IPS-15b (cell line): ENCODE measurements around the gene NXPE1.

Source experiments
- H3K27me3 ChIP-seq: one replicate; pipeline ENCODE4 v1.6.1; 2013; ENCODE audit warnings: low read length; ENCODE audit not compliant: control insufficient read depth, insufficient read depth
- H3K36me3 ChIP-seq: one replicate; pipeline ENCODE4 v1.6.1; 2013; ENCODE audit warnings: low read length; ENCODE audit not compliant: control insufficient read depth, insufficient read depth
- H3K4me1 ChIP-seq: one replicate; pipeline ENCODE4 v1.6.1; 2013; ENCODE audit warnings: mild to moderate bottlenecking, low read length; ENCODE audit not compliant: control insufficient read depth, insufficient read depth
- H3K4me3 ChIP-seq: one replicate; pipeline ENCODE4 v1.5.1; 2013; ENCODE audit warnings: low read depth, low read length
- H3K9ac ChIP-seq: one replicate; pipeline ENCODE4 v1.6.1; 2013; ENCODE audit warnings: low read depth, mild to moderate bottlenecking, low read length
- H3K9me3 ChIP-seq: one replicate; pipeline ENCODE4 v1.6.1; 2013; ENCODE audit warnings: mild to moderate bottlenecking, low read length; ENCODE audit not compliant: control insufficient read depth, insufficient read depth

The NXPE1 gene

GRCh38 chr11:114596175-114596919, 36.7 kb upstream of the NXPE1 start:
- H3K4me3 ChIP-seq = no peak overlapping the region
- no peaks in the 10 kb centered on the region for H3K9me3 ChIP-seq
- H3K9ac ChIP-seq = no peak overlapping the region
- H3K4me1 ChIP-seq = no peaks in the 10 kb centered on the region
- no peaks in the 10 kb centered on the region for H3K27me3 ChIP-seq
- no peaks in the 10 kb centered on the region for H3K36me3 ChIP-seq

- no peaks in the 10 kb centered on the region for H3K4me1 ChIP-seq
- H3K4me3 ChIP-seq = no peak within 1 kb of the TSS
- no peaks in the 10 kb centered on the region for H3K27me3 ChIP-seq
- H3K9me3 ChIP-seq = no peaks in the 10 kb centered on the region
- no peak within 1 kb of the TSS for H3K9ac ChIP-seq
- no peaks in the 10 kb centered on the region for H3K36me3 ChIP-seq
Observed at GRCh38 chr11:114595571-114595970, 35.9 kb upstream of the NXPE1 start, which contains the start of gene NXPE4. TSS of gene NXPE4 (minus strand) at chr11:114595786. CDS start at chr11:114594759, 1,027 bp downstream.

GRCh38 chr11:114594703-114595102, 35.0 kb upstream of the NXPE1 start:
- H3K27me3 ChIP-seq = no peaks in the 10 kb centered on the region
- no peak overlapping the region for H3K4me3 ChIP-seq
- no peak overlapping the region for H3K9ac ChIP-seq
- H3K36me3 ChIP-seq = no peaks in the 10 kb centered on the region
- H3K9me3 ChIP-seq = no peaks in the 10 kb centered on the region
- no peaks in the 10 kb centered on the region for H3K4me1 ChIP-seq

DNA sequence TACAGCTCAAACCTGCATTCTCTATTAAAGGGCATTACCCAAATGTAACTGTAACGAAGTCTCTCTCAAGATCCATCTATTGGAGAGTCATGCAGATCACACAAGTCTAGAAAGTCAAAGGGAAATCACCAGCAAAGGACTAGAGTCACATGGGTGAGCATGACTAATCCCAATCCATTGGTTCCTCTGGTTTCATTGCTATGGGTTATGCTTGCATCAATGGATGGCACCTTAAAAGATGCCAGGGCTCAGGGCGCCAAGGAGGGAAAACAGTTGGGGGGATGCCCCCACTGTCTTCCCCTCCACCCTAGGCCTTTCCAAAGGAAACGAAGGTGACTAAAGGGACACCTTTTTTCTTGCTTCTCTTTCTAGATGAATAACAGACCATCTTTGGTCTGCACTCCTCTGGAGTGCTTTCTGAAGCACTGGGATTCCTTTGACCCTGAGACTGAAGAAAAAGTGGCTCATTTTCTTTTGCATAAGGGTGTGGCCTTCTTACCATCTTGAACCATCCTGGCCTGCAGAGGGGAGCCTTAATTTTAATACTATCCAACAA, 27.8 kb upstream of the NXPE1 start:
- H3K4me1 ChIP-seq = no peaks in the 10 kb centered on the region
- no peaks in the 10 kb centered on the region for H3K36me3 ChIP-seq
- H3K27me3 ChIP-seq = no peaks in the 10 kb centered on the region
- H3K9ac ChIP-seq = no peak overlapping the region
- no peak overlapping the region for H3K4me3 ChIP-seq
- peaks cover 12% of the 10 kb centered on the region for H3K9me3 ChIP-seq

DNA sequence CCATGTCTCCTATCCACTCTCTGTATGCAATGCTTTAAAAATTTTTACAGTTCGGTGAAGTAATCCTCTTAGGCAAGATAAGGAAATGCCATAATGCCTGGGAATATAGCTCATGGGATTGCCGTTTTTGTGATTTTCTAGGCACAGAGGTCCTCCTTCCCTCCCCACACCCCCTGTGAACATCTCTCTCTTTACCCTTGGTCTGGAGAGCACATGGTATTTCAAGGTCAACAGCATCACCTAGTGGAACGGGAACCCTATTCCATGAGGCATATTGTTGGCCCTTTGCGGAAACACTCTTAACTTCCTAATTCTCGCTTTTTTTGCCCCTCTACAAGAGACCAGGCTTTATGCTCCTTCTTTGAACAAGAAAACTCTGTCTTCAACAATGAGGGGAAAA, 27.1 kb upstream of the NXPE1 start:
- Histone ChIP-seq H3K9me3 (peaks cover 12% of the 10 kb centered on the region), H3K9ac (no peak overlapping the region), H3K36me3 (no peaks in the 10 kb centered on the region), H3K4me3 (no peak overlapping the region), H3K4me1 (no peaks in the 10 kb centered on the region), H3K27me3 (no peaks in the 10 kb centered on the region)

- Histone ChIP-seq H3K36me3 (no peaks in the 10 kb centered on the region), H3K4me3 (no peak overlapping the region), H3K9ac (no peak overlapping the region), H3K27me3 (no peaks in the 10 kb centered on the region), H3K4me1 (peaks cover 3% of the 10 kb centered on the region), H3K9me3 (no peaks in the 10 kb centered on the region)
Observed at GRCh38 chr11:114571712-114572111, 12.0 kb upstream of the NXPE1 start.

GRCh38 chr11:114569801-114570200, 10.1 kb upstream of the NXPE1 start:
- Histone ChIP-seq H3K36me3 (no peaks in the 10 kb centered on the region), H3K4me3 (no peak overlapping the region), H3K27me3 (no peaks in the 10 kb centered on the region), H3K9me3 (no peaks in the 10 kb centered on the region), H3K9ac (no peak overlapping the region), H3K4me1 (peaks cover 12% of the 10 kb centered on the region)

DNA sequence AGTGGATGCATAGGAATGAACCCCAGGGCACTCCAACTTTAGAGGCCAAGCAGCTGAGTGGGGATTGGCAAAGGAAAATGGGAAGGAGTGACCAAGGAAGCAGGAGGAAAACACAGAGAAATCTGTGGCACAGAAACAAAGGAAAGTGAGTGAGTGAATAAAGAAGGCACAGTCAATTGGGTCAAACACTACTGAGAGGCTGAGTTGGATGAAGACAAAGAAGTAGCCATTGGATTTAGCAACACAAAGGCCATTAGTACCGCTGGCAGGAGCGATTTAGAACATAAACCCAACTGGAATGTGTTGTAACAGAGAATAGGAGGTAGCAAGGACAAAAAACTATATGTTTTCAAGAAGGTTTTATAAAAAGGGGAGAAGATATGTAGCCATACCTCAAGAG, 6.6 kb upstream of the NXPE1 start:
- Histone ChIP-seq H3K4me1 (peaks cover 12% of the 10 kb centered on the region), H3K27me3 (no peaks in the 10 kb centered on the region), H3K36me3 (no peaks in the 10 kb centered on the region), H3K9me3 (no peaks in the 10 kb centered on the region), H3K4me3 (no peak overlapping the region), H3K9ac (no peak overlapping the region)

- H3K9ac ChIP-seq = no peak overlapping the region
- H3K36me3 ChIP-seq = no peaks in the 10 kb centered on the region
Observed at GRCh38 chr11:114564831-114565230, 5.2 kb upstream of the NXPE1 start.

DNA sequence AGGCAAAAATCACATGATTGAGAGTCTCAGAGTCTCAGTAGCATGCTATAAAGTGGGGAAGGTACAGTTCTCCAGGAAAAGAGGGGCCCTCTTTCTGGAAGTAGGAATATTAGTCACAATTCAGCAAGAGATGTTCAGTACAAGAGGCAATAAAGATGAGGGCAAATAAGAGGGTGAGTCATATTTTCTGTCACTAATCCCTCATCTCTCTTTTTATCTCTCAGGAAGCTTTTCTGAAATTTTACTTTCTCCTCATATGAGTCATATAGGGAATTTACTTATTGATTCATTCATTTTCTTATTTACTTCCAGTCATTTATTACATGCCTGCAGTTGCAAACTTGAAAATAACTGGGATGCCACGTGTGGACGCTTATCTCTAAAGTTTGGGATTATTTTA, 3.4 kb upstream of the NXPE1 start:
- no peak overlapping the region for H3K4me3 ChIP-seq
- H3K9ac ChIP-seq = no peak overlapping the region
- no peaks in the 10 kb centered on the region for H3K36me3 ChIP-seq
- no peaks in the 10 kb centered on the region for H3K9me3 ChIP-seq
- H3K4me1 ChIP-seq = peaks cover 14% of the 10 kb centered on the region
- no peaks in the 10 kb centered on the region for H3K27me3 ChIP-seq

More at GRCh38 chr11:114564831-114565230, 5.2 kb upstream of the NXPE1 start:
- H3K4me3 ChIP-seq = no peak overlapping the region
- H3K27me3 ChIP-seq = no peaks in the 10 kb centered on the region
- peaks cover 12% of the 10 kb centered on the region for H3K4me1 ChIP-seq
- H3K9me3 ChIP-seq = no peaks in the 10 kb centered on the region

DNA sequence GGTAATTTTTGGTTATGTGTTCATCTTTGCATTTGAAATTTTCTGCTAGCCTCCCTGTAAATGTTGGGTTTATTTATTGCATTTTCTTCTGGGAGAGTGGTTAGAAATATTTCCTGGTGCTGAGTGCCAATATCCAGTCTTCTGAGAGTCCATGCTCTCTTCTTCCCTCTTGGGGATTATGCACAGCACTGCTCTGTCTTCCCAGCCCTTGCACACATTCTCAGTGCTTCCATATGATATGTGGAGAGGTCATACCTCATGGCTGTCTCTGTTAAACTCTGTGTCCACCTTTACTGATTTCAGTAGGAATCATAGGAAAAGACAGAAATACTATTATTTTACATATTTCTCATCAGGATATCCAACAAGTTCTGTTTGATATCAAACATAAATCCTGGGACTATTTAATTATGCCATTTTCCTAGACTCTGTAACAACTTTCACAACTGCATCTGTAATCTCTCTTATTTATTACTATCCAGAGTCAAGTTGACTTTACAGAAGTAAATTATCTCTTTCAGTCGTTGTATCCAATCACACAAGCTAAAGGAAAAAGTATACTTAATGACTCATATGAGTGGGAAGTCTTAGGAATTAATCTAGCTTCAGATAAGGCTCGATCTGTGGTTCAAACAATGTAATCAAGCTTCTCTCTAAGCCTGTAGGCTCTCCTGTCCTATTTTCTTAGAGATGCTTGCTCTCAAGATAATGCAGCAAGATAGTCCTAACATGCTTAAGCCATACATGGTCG, 2.7 kb upstream of the NXPE1 start:
- Histone ChIP-seq H3K36me3 (no peaks in the 10 kb centered on the region), H3K4me3 (no peak overlapping the region), H3K27me3 (no peaks in the 10 kb centered on the region), H3K9ac (no peak overlapping the region), H3K9me3 (no peaks in the 10 kb centered on the region), H3K4me1 (peaks cover 14% of the 10 kb centered on the region)

GRCh38 chr11:114556135-114556534, 3.5 kb downstream of the NXPE1 start:
- no peaks in the 10 kb centered on the region for H3K36me3 ChIP-seq
- H3K4me1 ChIP-seq = peaks cover 3% of the 10 kb centered on the region
- no peak overlapping the region for H3K9ac ChIP-seq
- H3K9me3 ChIP-seq = no peaks in the 10 kb centered on the region
- H3K4me3 ChIP-seq = no peak overlapping the region
- no peaks in the 10 kb centered on the region for H3K27me3 ChIP-seq
